ENCODE results near the gene CNTN4. TPM values are rescaled to one million over a fixed set of nuclear protein-coding genes. Genes with fewer than 3 reads are reported as not detected.

Gene CNTN4
- total RNA-seq, 1 donor from 2014 or later, result not detected

DNA sequence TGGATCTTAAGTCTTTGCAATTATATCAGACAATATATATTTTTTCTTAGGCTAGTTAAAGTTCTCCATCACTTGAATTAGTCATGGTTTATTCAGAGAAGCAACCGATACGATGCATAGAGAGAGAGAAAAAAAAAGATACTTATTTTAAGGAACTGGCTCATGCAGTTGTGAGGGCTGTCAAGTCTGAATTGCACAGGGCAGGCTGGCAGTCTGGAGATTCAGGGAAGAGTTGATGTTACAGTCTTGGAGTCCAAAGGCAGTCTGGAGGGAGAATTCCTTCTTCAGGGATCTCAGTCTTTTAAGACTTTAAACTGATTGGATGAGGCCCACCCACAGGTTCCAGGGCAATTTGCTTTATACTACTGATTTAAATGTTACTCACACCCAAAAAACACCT lies 598.9 kb downstream of the CNTN4 start:
- no peaks in the 10 kb centered on the region for H3K27me3 ChIP-seq (ENCODE audit: insufficient read depth, low read length)
- Mint-ChIP-seq H3K4me3 (ENCODE audit: unreplicated experiment) (no peak overlapping the region), H3K27ac (ENCODE audit: unreplicated experiment) (no peak overlapping the region), H3K36me3 (ENCODE audit: low read depth, unreplicated experiment) (no peaks in the 10 kb centered on the region), H3K9me3 (ENCODE audit: unreplicated experiment) (no peaks in the 10 kb centered on the region), H3K4me1 (ENCODE audit: low read depth, unreplicated experiment) (no peaks in the 10 kb centered on the region), H3K27me3 (ENCODE audit: low read depth, unreplicated experiment) (no peaks in the 10 kb centered on the region)
- no peak overlapping the region for H3K27ac ChIP-seq (ENCODE audit: low read depth, low read length)
- no peak overlapping the region for H2AFZ ChIP-seq (ENCODE audit: low read depth, low read length)
- H3K9ac ChIP-seq (ENCODE audit: low read length), result no peak overlapping the region
- DNase-seq (ENCODE audit: low read depth) (no peak), FAIRE-seq (no peak)
- TF ChIP-seq, protein P1, sequence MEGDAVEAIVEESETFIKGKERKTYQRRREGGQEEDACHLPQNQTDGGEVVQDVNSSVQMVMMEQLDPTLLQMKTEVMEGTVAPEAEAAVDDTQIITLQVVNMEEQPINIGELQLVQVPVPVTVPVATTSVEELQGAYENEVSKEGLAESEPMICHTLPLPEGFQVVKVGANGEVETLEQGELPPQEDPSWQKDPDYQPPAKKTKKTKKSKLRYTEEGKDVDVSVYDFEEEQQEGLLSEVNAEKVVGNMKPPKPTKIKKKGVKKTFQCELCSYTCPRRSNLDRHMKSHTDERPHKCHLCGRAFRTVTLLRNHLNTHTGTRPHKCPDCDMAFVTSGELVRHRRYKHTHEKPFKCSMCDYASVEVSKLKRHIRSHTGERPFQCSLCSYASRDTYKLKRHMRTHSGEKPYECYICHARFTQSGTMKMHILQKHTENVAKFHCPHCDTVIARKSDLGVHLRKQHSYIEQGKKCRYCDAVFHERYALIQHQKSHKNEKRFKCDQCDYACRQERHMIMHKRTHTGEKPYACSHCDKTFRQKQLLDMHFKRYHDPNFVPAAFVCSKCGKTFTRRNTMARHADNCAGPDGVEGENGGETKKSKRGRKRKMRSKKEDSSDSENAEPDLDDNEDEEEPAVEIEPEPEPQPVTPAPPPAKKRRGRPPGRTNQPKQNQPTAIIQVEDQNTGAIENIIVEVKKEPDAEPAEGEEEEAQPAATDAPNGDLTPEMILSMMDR (IDR thresholded peaks at IDR 0.05; ENCODE audit: insufficient read depth, low read depth, low read length), result no peak
- TF ChIP-seq EZH2 (IDR thresholded peaks at IDR 0.05; ENCODE audit: insufficient read depth, low read length), result no peak
- H3K4me2 ChIP-seq (ENCODE audit: low read length), result no peak overlapping the region
- H3K4me1 ChIP-seq (ENCODE audit: insufficient read depth, low read length), result no peaks in the 10 kb centered on the region
- no peaks in the 10 kb centered on the region for H3K79me2 ChIP-seq (ENCODE audit: insufficient read depth, low read length)
- no peaks in the 10 kb centered on the region for H4K20me1 ChIP-seq (ENCODE audit: insufficient read depth, low read length)
- H3K9me3 ChIP-seq (ENCODE audit: insufficient read depth, low read depth, low read length), result peaks cover 3% of the 10 kb centered on the region
- H3K4me3 ChIP-seq (ENCODE audit: insufficient read depth, low read depth, low read length), result no peak overlapping the region
- H3K36me3 ChIP-seq (ENCODE audit: insufficient read depth, low read length), result no peaks in the 10 kb centered on the region

DNA sequence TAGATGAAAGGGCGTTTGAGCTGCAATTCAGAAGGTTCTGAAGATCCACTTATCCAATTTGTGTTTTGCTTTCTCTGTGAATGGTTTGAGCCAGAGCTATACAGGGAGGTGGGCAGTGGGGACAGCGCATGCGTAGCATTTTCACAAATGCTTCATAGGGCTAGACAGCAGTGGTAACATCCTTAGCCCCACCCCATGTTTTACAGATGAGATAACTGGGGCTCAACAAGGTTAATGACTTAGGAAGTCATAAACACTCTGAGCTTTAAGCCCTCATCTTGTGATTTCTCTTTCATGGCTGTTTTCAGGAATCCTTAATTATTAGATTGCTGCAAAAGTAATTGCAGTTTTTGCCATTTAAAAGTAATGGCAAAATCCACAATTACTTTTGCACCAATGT lies 602.8 kb downstream of the CNTN4 start:
- H3K9ac ChIP-seq (ENCODE audit: low read length), result no peak overlapping the region
- Mint-ChIP-seq H3K9me3 (ENCODE audit: unreplicated experiment) (no peaks in the 10 kb centered on the region), H3K36me3 (ENCODE audit: low read depth, unreplicated experiment) (no peaks in the 10 kb centered on the region), H3K27me3 (ENCODE audit: low read depth, unreplicated experiment) (no peaks in the 10 kb centered on the region), H3K4me1 (ENCODE audit: low read depth, unreplicated experiment) (no peaks in the 10 kb centered on the region), H3K27ac (ENCODE audit: unreplicated experiment) (no peak overlapping the region), H3K4me3 (ENCODE audit: unreplicated experiment) (no peak overlapping the region)
- no peaks in the 10 kb centered on the region for H3K79me2 ChIP-seq (ENCODE audit: insufficient read depth, low read length)
- H4K20me1 ChIP-seq (ENCODE audit: insufficient read depth, low read length), result no peaks in the 10 kb centered on the region
- FAIRE-seq (no peak), DNase-seq (ENCODE audit: low read depth) (no peak)
- no peaks in the 10 kb centered on the region for H3K36me3 ChIP-seq (ENCODE audit: insufficient read depth, low read length)
- H3K4me1 ChIP-seq (ENCODE audit: insufficient read depth, low read length), result no peaks in the 10 kb centered on the region
- peaks cover 3% of the 10 kb centered on the region for H3K9me3 ChIP-seq (ENCODE audit: insufficient read depth, low read depth, low read length)
- no peak overlapping the region for H2AFZ ChIP-seq (ENCODE audit: low read depth, low read length)
- H3K27me3 ChIP-seq (ENCODE audit: insufficient read depth, low read length), result no peaks in the 10 kb centered on the region
- no peak overlapping the region for H3K27ac ChIP-seq (ENCODE audit: low read depth, low read length)
- H3K4me2 ChIP-seq (ENCODE audit: low read length), result no peak overlapping the region
- no peak overlapping the region for H3K4me3 ChIP-seq (ENCODE audit: insufficient read depth, low read depth, low read length)
- no peak for TF ChIP-seq EZH2 (IDR thresholded peaks at IDR 0.05; ENCODE audit: insufficient read depth, low read length)
- TF ChIP-seq, protein P1 (IDR thresholded peaks at IDR 0.05; ENCODE audit: insufficient read depth, low read depth, low read length), result no peak

- H3K27ac ChIP-seq (ENCODE audit: low read depth, low read length), result no peak overlapping the region
- Mint-ChIP-seq H3K36me3 (ENCODE audit: low read depth, unreplicated experiment) (no peaks in the 10 kb centered on the region), H3K27ac (ENCODE audit: unreplicated experiment) (no peak overlapping the region), H3K9me3 (ENCODE audit: unreplicated experiment) (no peaks in the 10 kb centered on the region), H3K4me1 (ENCODE audit: low read depth, unreplicated experiment) (no peaks in the 10 kb centered on the region), H3K27me3 (ENCODE audit: low read depth, unreplicated experiment) (no peaks in the 10 kb centered on the region), H3K4me3 (ENCODE audit: unreplicated experiment) (no peak overlapping the region)
- no peaks in the 10 kb centered on the region for H3K36me3 ChIP-seq (ENCODE audit: insufficient read depth, low read length)
- H3K4me3 ChIP-seq (ENCODE audit: insufficient read depth, low read depth, low read length), result no peak overlapping the region
- H4K20me1 ChIP-seq (ENCODE audit: insufficient read depth, low read length), result no peaks in the 10 kb centered on the region
- H3K27me3 ChIP-seq (ENCODE audit: insufficient read depth, low read length), result no peaks in the 10 kb centered on the region
- H3K4me2 ChIP-seq (ENCODE audit: low read length), result no peak overlapping the region
- no peaks in the 10 kb centered on the region for H3K4me1 ChIP-seq (ENCODE audit: insufficient read depth, low read length)
- H3K9me3 ChIP-seq (ENCODE audit: insufficient read depth, low read depth, low read length), result peaks cover 2% of the 10 kb centered on the region
- no peak overlapping the region for H3K9ac ChIP-seq (ENCODE audit: low read length)
- no peak overlapping the region for H2AFZ ChIP-seq (ENCODE audit: low read depth, low read length)
- DNase-seq (ENCODE audit: low read depth) (no peak), FAIRE-seq (no peak)
- TF ChIP-seq, protein P1 (IDR thresholded peaks at IDR 0.05; ENCODE audit: insufficient read depth, low read depth, low read length), result no peak
- no peak for TF ChIP-seq EZH2 (IDR thresholded peaks at IDR 0.05; ENCODE audit: insufficient read depth, low read length)
- H3K79me2 ChIP-seq (ENCODE audit: insufficient read depth, low read length), result no peaks in the 10 kb centered on the region
These were observed 607.6 kb downstream of the CNTN4 start for GRCh38 chr3:2706144-2706835.
